IPS-11a (cell line): ENCODE measurements around the gene PRLH.

ENCODE experiments used
- H3K4me3 ChIP-seq: one replicate; pipeline ENCODE4 v1.5.1; 2013; ENCODE audit warnings: low read depth, low read length, control low read depth

Gene PRLH

GRCh38 chr2:237566401-237567235, at the start of gene PRLH:
PRLH (plus strand) TSS chr2:237566574; CDS start chr2:237566574, 0 bp downstream.
- no peak within 1 kb of the TSS for H3K4me3 ChIP-seq

- no peak overlapping the region for H3K4me3 ChIP-seq
These were observed 49.2 kb upstream of the PRLH start for GRCh38 chr2:237517163-237517562.

GRCh38 chr2:237517990-237518389, 48.4 kb upstream of the PRLH start:
- H3K4me3 ChIP-seq, result no peak overlapping the region

GRCh38 chr2:237519506-237520245, 46.7 kb upstream of the PRLH start:
- H3K4me3 ChIP-seq, result no peak overlapping the region

- H3K4me3 ChIP-seq, result no peak overlapping the region
These were observed 46.1 kb upstream of the PRLH start for GRCh38 chr2:237520290-237520689.

GRCh38 chr2:237524631-237525030, 41.7 kb upstream of the PRLH start:
- H3K4me3 ChIP-seq, result no peak overlapping the region

GRCh38 chr2:237525559-237526157, 40.7 kb upstream of the PRLH start:
- no peak overlapping the region for H3K4me3 ChIP-seq

GRCh38 chr2:237527233-237527632, 39.1 kb upstream of the PRLH start:
- H3K4me3 ChIP-seq, result no peak overlapping the region

GRCh38 chr2:237527766-237528165, 38.6 kb upstream of the PRLH start:
- no peak overlapping the region for H3K4me3 ChIP-seq

GRCh38 chr2:237529452-237530402, 36.6 kb upstream of the PRLH start:
- H3K4me3 ChIP-seq, result no peak overlapping the region

- H3K4me3 ChIP-seq, result no peak overlapping the region
These were observed 35.6 kb upstream of the PRLH start for GRCh38 chr2:237530472-237531433.

GRCh38 chr2:237532160-237532559, 34.2 kb upstream of the PRLH start:
- H3K4me3 ChIP-seq, result no peak overlapping the region

GRCh38 chr2:237533668-237534161, 32.7 kb upstream of the PRLH start:
- no peak overlapping the region for H3K4me3 ChIP-seq

- H3K4me3 ChIP-seq, result no peak overlapping the region
These were observed 32.0 kb upstream of the PRLH start for GRCh38 chr2:237534380-237534779.

- H3K4me3 ChIP-seq, result no peak overlapping the region
These were observed 30.8 kb upstream of the PRLH start for GRCh38 chr2:237535385-237536082.

- H3K4me3 ChIP-seq, result no peak overlapping the region
These were observed 30.3 kb upstream of the PRLH start for GRCh38 chr2:237536083-237536415.

GRCh38 chr2:237536617-237537016, 29.8 kb upstream of the PRLH start:
- H3K4me3 ChIP-seq, result no peak overlapping the region

- no peak overlapping the region for H3K4me3 ChIP-seq
These were observed 28.2 kb upstream of the PRLH start for GRCh38 chr2:237538001-237538720.
